CD1c-positive myeloid dendritic cell (primary cell): ENCODE data around the gene CCDC174.

Experiments
- DNase-seq: peaks from one replicate; pipeline ENCODE4 v3.0.0-alpha.2; 2016; ENCODE audit errors: extremely low spot score

CCDC174 gene

DNA sequence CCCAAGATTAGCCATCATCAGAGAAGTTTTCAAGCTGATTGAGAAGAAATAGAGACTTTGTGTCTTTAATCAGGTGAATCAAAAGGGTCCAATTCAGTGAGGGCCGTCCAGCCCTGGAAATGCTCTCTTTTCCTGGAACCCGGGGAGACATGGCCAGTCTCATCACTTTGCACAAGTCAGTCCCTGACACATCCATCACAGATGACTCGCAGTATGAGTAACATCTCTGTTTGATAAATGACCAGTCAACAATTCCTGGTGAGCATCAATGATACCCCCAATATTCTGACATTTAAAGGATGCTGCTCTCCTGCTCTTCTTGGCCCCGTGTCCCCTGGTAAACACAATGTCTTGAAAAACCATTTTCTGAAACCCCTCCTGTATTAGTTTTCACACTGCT lies 50.1 kb downstream of the CCDC174 start:
- no peak for DNase-seq

DNA sequence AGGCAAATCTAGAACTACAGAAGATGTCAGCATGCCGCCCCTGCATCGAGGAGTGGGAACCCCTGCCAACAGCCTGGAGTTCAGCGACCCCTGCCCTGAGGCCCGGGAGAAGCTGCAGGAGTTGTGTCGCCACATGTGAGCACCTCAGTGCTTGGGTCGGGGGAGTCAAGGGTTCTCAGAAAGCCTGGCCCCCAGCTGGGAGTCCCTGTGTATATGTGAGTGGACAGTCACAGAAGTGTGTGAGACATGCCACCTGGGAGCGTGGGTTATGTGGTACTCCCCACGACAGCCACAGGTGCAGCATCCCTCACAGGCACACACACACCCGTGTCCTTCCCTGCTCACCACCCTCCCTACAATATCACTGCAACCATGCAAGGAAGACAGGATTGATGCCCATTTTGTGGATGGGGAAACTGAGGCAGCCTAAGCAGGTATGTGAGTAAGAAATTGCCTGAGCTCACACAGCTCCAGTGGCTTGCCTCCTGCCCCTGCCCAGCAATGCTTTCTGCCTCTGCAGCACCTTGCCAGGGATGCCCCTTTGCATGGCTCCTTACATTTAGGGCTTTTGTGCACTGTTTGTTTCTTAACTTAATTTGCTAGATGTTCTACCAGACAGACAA lies 51.7 kb downstream of the CCDC174 start:
- no peak for DNase-seq

DNA sequence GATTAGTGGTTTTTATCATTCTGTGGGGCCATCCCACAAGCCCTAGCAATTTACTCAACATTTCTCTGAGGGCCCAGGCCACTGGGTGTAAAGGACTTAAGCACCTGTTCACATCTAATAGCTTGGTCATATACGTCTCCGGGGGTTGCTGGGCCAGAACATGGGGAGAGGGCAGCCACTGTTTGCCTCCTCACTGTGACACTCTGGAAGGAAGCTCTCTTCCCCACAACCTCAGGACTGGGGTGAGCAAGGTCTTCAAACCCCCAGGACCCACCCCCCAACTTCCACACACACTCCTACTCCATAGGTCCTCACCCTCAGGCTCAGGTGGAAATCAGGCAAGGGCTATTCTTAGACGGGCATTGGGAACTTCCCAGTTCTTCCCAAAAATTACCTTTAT lies 52.2 kb downstream of the CCDC174 start:
- no peak for DNase-seq

DNA sequence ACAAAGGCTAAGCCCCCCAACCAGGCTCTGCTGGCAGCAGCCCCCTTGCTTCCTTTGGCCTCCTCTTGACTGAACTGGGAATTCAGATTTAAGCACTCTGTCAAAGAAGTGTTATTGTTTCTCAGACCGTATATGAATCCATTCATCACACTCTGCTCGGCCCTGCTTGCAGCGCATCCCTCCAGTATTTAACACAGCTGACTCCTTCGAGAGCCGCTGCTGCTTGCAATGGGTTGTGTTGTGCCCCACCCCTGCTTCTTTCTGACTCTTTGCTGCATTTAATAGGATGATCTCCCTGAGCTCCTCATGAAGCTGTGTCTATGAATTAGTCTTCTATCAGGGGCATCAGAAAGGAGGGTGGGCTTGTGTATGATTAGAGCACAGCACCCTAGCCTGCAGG lies 54.5 kb downstream of the CCDC174 start:
- no peak for DNase-seq

DNA sequence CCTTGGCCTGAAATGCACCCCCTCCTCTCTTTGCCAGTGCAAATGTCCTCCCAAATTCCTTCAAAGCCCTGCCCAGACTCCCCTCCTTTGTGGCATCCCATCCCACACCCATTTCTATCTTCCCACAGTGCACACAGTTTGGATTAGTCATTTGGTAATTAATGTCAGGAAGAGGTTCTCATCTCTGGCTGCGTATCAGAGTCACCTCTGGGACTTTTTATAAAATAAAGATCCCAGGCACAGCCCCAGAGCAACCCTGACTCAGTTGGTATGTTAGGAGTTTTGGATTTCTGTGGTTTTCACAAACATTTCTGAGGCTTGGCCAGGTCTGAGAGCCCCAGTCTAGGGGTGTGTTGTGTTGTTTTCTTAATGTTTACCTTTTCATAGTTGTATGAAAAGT lies 65.0 kb downstream of the CCDC174 start:
- no peak for DNase-seq

DNA sequence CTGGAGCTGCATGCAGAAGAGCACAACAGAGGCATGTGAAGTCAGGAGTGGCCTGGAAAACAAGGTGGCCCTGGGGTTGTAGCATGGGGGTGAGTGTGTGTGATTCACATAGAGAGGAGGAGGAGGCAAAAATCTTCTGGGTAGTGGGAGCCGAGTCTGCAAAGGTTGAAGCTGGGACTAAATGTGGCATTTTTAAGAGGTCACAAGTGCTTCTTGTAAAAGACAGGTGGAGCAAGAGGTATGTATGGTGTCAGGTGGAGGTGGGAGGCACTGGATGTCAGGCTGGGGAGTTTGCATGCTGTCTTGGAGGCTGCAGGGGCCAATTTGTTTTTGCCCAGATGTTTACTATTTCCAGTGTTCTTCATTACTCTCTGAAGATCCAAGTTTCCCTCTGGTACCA lies 65.7 kb downstream of the CCDC174 start:
- no peak for DNase-seq

DNA sequence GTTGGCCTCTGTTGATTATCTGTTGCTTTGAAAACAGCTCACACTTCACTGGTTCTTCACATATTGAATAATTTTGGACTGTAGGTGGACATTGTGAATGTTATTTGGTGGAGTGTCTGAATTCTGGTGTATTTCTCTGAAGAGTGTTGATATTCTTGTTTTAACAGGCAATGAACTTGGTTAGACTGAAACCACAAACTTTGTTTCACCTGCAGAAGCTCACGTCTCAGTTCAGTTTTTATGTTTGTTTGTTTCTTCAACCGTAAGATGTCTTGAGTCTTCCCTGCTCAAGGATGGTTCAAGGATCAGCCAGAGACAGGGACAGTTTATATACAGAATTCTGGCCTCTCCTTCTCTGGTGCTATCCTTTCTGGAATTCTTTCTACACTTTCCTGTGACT lies 67.0 kb downstream of the CCDC174 start:
- DNase-seq, result no peak

DNA sequence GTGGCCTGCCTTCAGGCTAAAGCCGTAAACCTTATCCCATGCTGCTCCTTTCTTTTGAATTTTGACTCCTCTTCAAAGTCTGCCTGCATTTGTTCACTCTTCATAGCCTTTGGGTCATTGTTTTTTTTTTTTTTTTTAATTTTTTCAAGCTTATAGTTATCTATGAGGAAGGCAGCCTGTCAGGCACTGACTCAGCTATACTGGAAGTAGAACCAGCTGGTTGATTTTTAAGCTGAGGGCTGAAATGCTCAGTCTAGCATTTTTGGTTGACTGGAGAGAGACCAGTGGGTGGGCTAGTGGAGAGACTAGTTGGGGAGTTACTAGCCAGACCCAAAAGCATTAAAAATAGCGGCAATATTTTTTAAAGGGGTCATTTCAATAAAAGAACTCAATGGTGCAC lies 67.4 kb downstream of the CCDC174 start:
- no peak for DNase-seq

DNA sequence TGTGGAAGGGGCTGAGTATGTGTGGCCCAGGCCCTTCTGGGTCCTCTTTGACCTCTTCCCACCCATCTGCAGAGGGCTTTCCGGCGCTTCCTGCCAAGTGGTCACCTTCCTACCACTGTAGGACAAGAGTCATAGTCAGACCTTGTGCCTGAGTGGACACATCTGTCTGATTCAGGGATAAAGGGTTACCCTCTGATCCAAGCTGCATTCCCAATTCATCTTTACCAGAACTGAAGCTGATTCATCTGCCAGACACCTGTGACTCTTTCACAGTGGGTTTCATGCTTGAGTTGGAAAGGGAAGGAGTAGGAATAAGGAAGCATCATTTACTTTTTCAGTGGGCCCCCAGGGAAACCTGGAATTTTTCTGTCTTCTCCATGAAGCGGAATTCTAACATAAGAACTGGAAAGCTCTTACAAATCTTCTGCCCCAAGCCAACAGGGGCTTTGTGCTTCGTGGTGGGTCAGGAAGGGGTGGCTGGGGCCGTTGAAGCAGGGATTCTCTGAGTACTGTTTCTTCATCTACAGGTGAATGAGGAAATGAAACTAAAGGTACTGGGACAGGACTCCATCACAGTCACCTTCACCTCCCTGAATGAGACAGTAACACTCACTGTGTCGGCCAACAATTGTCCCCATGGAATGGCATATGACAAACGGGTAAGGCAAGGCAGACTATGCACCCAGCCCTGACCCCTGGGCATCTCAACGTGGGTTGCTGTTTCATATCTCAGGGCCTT lies 69.7 kb downstream of the CCDC174 start:
- DNase-seq, result no peak
